ENCODE results near the gene SLC23A3. TPM values are rescaled to one million over a fixed set of nuclear protein-coding genes. Genes with fewer than 3 reads are reported as not detected.

The SLC23A3 gene
- total RNA-seq, result 1 to 10 TPM in 1 of 2 donors, under 1 TPM in 1; 0.46 to 1.9 TPM
- polyA plus RNA-seq (2013, experiment 1 of 2), result 0.28 TPM
- 0.37 TPM for polyA plus RNA-seq (2013, experiment 2 of 2)
- long read RNA-seq, experiment 1, result 0 reads
- long read RNA-seq, experiment 2, result 0 reads
- long read RNA-seq, experiment 3, result 0 reads
- long read RNA-seq, experiment 4, result 0 reads

- Histone ChIP-seq H3K9me3 (ENCODE audit: control insufficient read depth, low read length) (no peaks in the 10 kb centered on the region), H3K36me3 (ENCODE audit: control insufficient read depth, insufficient read depth, low read length) (peaks cover 29% of the 10 kb centered on the region), H3K27ac (ENCODE audit: low read depth, low read length) (no peak within 1 kb of the TSS), H3K4me3 (ENCODE audit: low read length) (no peak within 1 kb of the TSS), H3K27me3 (ENCODE audit: control insufficient read depth, insufficient read depth, low read length, poor library complexity, severe bottlenecking) (no peaks in the 10 kb centered on the region), H3K4me1 (ENCODE audit: control insufficient read depth, insufficient read depth, low read length) (peaks cover 3% of the 10 kb centered on the region), H3K9ac (ENCODE audit: extremely low read depth, low read length, poor library complexity, severe bottlenecking) (no peak within 1 kb of the TSS)
- 93 to 94% methylated on average over 6 to 10 of the region's 10 CpGs for WGBS, 2 experiments (ENCODE audit: insufficient coverage in 1 of 2, insufficient read length in 1 of 2)
- Mint-ChIP-seq H3K27ac (no peak within 1 kb of the TSS), H3K36me3 (ENCODE audit: low read depth) (peaks cover 13% of the 10 kb centered on the region), H3K9me3 (no peaks in the 10 kb centered on the region), H3K4me3 (no peak within 1 kb of the TSS), H3K27me3 (ENCODE audit: insufficient read depth) (peaks cover 9% of the 10 kb centered on the region), H3K4me1 (peaks cover 2% of the 10 kb centered on the region)
- no peak for DNase-seq
- TF ChIP-seq CTCF (conservative IDR thresholded peaks at IDR 0.05), result no peak
Observed at GRCh38 chr2:219169930-219170654, at the start of gene SLC23A3. TSS of gene SLC23A3 (minus strand) at chr2:219170029. CDS start at chr2:219169984, 45 bp downstream.

- peaks cover 48% of the 10 kb centered on the region for H3K36me3 ChIP-seq (ENCODE audit: control insufficient read depth, insufficient read depth, low read length)
- DNase-seq, result peak; percentile 97
- H3K4me1 ChIP-seq (ENCODE audit: control insufficient read depth, insufficient read depth, low read length), result no peaks in the 10 kb centered on the region
- H3K9me3 ChIP-seq (ENCODE audit: control insufficient read depth, low read length), result no peaks in the 10 kb centered on the region
- H3K4me3 ChIP-seq (ENCODE audit: low read length), result peak within 1 kb of the TSS; percentile 84
- no peaks in the 10 kb centered on the region for H3K27me3 ChIP-seq (ENCODE audit: control insufficient read depth, insufficient read depth, low read length, poor library complexity, severe bottlenecking)
- WGBS, 2 experiments (ENCODE audit: insufficient coverage in 1 of 2, insufficient read length in 1 of 2), result 23 to 41% methylated on average over 45 to 71 of the region's 71 CpGs
- H3K9ac ChIP-seq (ENCODE audit: extremely low read depth, low read length, poor library complexity, severe bottlenecking), result peak within 1 kb of the TSS; percentile 77
- peaks cover 17% of the 10 kb centered on the region for H3K4me1 Mint-ChIP-seq
- peaks cover 53% of the 10 kb centered on the region for H3K36me3 Mint-ChIP-seq (ENCODE audit: low read depth)
- no peaks in the 10 kb centered on the region for H3K27me3 Mint-ChIP-seq (ENCODE audit: insufficient read depth)
- peak within 1 kb of the TSS; percentile 81 for H3K27ac ChIP-seq (ENCODE audit: low read depth, low read length)
- H3K4me3 Mint-ChIP-seq, result peak within 1 kb of the TSS; percentile 75
- peak; percentile 17 for TF ChIP-seq CTCF (conservative IDR thresholded peaks at IDR 0.05)
- no peaks in the 10 kb centered on the region for H3K9me3 Mint-ChIP-seq
- peak within 1 kb of the TSS; percentile 97 for H3K27ac Mint-ChIP-seq
Observed at GRCh38 chr2:219218732-219219701, 49.2 kb upstream of the SLC23A3 start, which contains the start of gene ABCB6. TSS of gene ABCB6 (minus strand) at chr2:219218958. CDS start at chr2:219218673, 285 bp downstream.

- no peaks in the 10 kb centered on the region for H3K4me1 ChIP-seq (ENCODE audit: control insufficient read depth, insufficient read depth, low read length)
- peak overlapping the region; percentile 81 for H3K27ac ChIP-seq (ENCODE audit: low read depth, low read length)
- peaks cover 48% of the 10 kb centered on the region for H3K36me3 ChIP-seq (ENCODE audit: control insufficient read depth, insufficient read depth, low read length)
- no peaks in the 10 kb centered on the region for H3K27me3 ChIP-seq (ENCODE audit: control insufficient read depth, insufficient read depth, low read length, poor library complexity, severe bottlenecking)
- H3K9me3 Mint-ChIP-seq, result no peaks in the 10 kb centered on the region
- peak overlapping the region; percentile 77 for H3K9ac ChIP-seq (ENCODE audit: extremely low read depth, low read length, poor library complexity, severe bottlenecking)
- no peaks in the 10 kb centered on the region for H3K27me3 Mint-ChIP-seq (ENCODE audit: insufficient read depth)
- H3K36me3 Mint-ChIP-seq (ENCODE audit: low read depth), result peaks cover 51% of the 10 kb centered on the region
- peak overlapping the region; percentile 97 for H3K27ac Mint-ChIP-seq
- 1 to 3% methylated on average over 21 to 37 of the region's 37 CpGs for WGBS, 2 experiments (ENCODE audit: insufficient coverage in 1 of 2, insufficient read length in 1 of 2)
- H3K9me3 ChIP-seq (ENCODE audit: control insufficient read depth, low read length), result no peaks in the 10 kb centered on the region
- peak overlapping the region; percentile 75 for H3K4me3 Mint-ChIP-seq
- DNase-seq, result peak; percentile 92
- peaks cover 17% of the 10 kb centered on the region for H3K4me1 Mint-ChIP-seq
- H3K4me3 ChIP-seq (ENCODE audit: low read length), result peak overlapping the region; percentile 84
- TF ChIP-seq CTCF (conservative IDR thresholded peaks at IDR 0.05), result no peak
Observed at GRCh38 chr2:219218217-219218731, 48.4 kb upstream of the SLC23A3 start.

All from endodermal cell (in vitro differentiated cells).